Sigmoid colon (tissue), 3 donors: ENCODE results near the gene FARSA.

Experiments used
- POLR2A ChIP-seq, 2 donors: fragments of 450-650 bp; IDR thresholded peaks; one replicate each; pipeline ENCODE4 v1.6.1; 2016; ENCODE audit warnings: antibody characterized with exemption in 2 of 2, mild to moderate bottlenecking in 2 of 2, moderate library complexity in 2 of 2
- TF ChIP-seq, protein P1 (sequence below), 4 experiments: fragments of 450-650 bp in 3 of 4; fragments of 200-600 bp in 1 of 4; IDR thresholded peaks; one replicate each; pipeline ENCODE4 v1.5.1; 2016 to 2019; ENCODE audit warnings: antibody characterized with exemption in 4 of 4, mild to moderate bottlenecking in 3 of 4, moderate library complexity in 2 of 4

DNA sequence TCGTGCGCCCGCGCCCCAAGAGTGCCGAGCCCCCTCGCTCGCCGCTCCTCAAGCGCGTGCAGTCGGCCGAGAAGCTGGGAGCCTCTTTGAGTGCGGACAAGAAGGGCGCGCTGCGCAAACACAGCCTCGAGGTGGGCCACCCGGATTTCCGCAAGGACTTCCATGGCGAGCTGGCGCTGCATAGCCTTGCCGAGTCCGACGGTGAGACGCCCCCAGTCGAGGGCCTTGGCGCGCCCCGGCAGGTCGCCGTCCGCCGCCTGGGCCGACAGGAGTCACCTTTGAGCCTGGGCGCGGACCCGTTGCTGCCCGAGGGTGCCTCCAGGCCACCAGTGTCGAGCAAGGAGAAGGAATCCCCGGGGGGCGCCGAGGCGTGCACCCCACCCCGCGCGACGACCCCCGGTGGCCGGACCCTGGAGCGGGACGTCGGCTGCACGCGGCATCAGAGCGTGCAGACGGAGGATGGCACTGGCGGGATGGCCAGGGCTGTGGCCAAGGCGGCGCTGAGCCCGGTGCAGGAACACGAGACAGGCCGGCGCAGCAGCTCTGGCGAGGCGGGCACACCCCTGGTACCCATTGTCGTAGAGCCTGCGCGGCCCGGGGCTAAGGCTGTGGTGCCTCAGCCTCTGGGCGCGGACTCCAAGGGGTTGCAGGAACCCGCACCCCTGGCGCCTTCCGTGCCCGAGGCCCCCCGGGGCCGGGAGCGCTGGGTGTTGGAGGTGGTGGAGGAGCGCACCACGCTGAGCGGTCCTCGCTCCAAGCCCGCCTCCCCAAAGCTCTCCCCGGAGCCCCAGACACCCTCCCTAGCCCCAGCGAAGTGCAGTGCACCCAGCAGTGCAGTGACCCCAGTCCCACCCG is 59.4 kb downstream of the FARSA start:
- no peak for TF ChIP-seq POLR2A (IDR thresholded peaks at IDR 0.05)
- TF ChIP-seq, protein P1, sequence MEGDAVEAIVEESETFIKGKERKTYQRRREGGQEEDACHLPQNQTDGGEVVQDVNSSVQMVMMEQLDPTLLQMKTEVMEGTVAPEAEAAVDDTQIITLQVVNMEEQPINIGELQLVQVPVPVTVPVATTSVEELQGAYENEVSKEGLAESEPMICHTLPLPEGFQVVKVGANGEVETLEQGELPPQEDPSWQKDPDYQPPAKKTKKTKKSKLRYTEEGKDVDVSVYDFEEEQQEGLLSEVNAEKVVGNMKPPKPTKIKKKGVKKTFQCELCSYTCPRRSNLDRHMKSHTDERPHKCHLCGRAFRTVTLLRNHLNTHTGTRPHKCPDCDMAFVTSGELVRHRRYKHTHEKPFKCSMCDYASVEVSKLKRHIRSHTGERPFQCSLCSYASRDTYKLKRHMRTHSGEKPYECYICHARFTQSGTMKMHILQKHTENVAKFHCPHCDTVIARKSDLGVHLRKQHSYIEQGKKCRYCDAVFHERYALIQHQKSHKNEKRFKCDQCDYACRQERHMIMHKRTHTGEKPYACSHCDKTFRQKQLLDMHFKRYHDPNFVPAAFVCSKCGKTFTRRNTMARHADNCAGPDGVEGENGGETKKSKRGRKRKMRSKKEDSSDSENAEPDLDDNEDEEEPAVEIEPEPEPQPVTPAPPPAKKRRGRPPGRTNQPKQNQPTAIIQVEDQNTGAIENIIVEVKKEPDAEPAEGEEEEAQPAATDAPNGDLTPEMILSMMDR (IDR thresholded peaks at IDR 0.05): no peak
